Right lobe of liver (tissue), 4 donors: ENCODE measurements around the gene TMEM213.

Experiments used
- CTCF ChIP-seq, 4 donors: fragments of 200-600 bp in 3 of 4; fragments of 450-650 bp in 1 of 4; IDR thresholded peaks; one replicate each; pipeline versions ENCODE4 v1.5.1 to v1.8.0; 2016 to 2022; ENCODE audit warnings: antibody characterized with exemption in 4 of 4, mild to moderate bottlenecking in 2 of 4
- POLR2A ChIP-seq: fragments of 450-650 bp; IDR thresholded peaks from one replicate; pipeline ENCODE4 v1.6.1; 2017; ENCODE audit warnings: antibody characterized with exemption, mild to moderate bottlenecking
- donor health status: DM: no; HTN: no; CAD: no.
- donor health status: DM: no; HTN: no; CAD: no.
- donor health status: DM: no; HTN: yes; CAD: no.

GRCh38 chr7:138822867-138823535, 25.2 kb downstream of the TMEM213 start:
- TF ChIP-seq CTCF (IDR thresholded peaks at IDR 0.05), result no peak
- no peak for TF ChIP-seq POLR2A
